HEK293 (cell line): ENCODE results near the gene RPL27.

ENCODE experiments used
- BCL11B ChIP-seq: fragments of 450-650 bp; formaldehyde crosslinking; IDR thresholded peaks from 2 replicates; pipeline ENCODE4 v1.5.1; 2016; ENCODE audit warnings: low read depth, missing biosample characterization, missing genetic modification characterization
- GLIS2 ChIP-seq: fragments of 450-650 bp; formaldehyde crosslinking; IDR thresholded peaks from 2 replicates; pipeline ENCODE4 v1.5.1; 2016; ENCODE audit warnings: missing biosample characterization, missing genetic modification characterization
- HOXC10 ChIP-seq: sonication (generic); formaldehyde crosslinking; IDR thresholded peaks from 2 replicates; pipeline ENCODE4 v1.8.1; 2023; ENCODE audit warnings: mild to moderate bottlenecking, missing genetic modification reagents
- KLF16 ChIP-seq: fragments of 450-650 bp; formaldehyde crosslinking; IDR thresholded peaks from 2 replicates; pipeline ENCODE4 v1.5.1; 2017; ENCODE audit warnings: missing biosample characterization, missing genetic modification characterization
- KLF9 ChIP-seq: fragments of 450-650 bp; formaldehyde crosslinking; IDR thresholded peaks from 2 replicates; pipeline ENCODE4 v1.5.1; 2016; ENCODE audit warnings: missing biosample characterization, missing genetic modification characterization, low read depth
- PRDM1 ChIP-seq: fragments of 450-650 bp; formaldehyde crosslinking; IDR thresholded peaks from 2 replicates; pipeline ENCODE4; 2016; ENCODE audit warnings: missing biosample characterization, missing genetic modification characterization
- RBAK ChIP-seq: fragments of 450-650 bp; formaldehyde crosslinking; IDR thresholded peaks from 2 replicates; pipeline ENCODE4 v1.5.1; 2016; ENCODE audit warnings: missing biosample characterization, missing genetic modification characterization
- REPIN1 ChIP-seq: fragments of 450-650 bp; formaldehyde crosslinking; IDR thresholded peaks from 2 replicates; pipeline ENCODE4 v1.5.1; 2017; ENCODE audit warnings: missing biosample characterization, missing genetic modification characterization, low read depth
- ZBTB7A ChIP-seq: fragments of 450-650 bp; formaldehyde crosslinking; IDR thresholded peaks from 2 replicates; pipeline ENCODE4 v1.5.1; 2016; ENCODE audit warnings: low read depth, missing biosample characterization, missing genetic modification characterization
- ZFP37 ChIP-seq: fragments of 450-650 bp; formaldehyde crosslinking; IDR thresholded peaks from 2 replicates; pipeline ENCODE4 v1.5.1; 2016; ENCODE audit warnings: missing biosample characterization, missing genetic modification characterization
- ZIC2 ChIP-seq: fragments of 450-650 bp; formaldehyde crosslinking; IDR thresholded peaks from 2 replicates; pipeline ENCODE4 v1.5.1; 2016; ENCODE audit warnings: missing biosample characterization, missing genetic modification characterization
- ZNF121 ChIP-seq: fragments of 450-650 bp; formaldehyde crosslinking; IDR thresholded peaks from 2 replicates; pipeline ENCODE4 v1.5.1; 2016; ENCODE audit warnings: missing biosample characterization, missing genetic modification characterization
- ZNF138 ChIP-seq: fragments of 450-650 bp; formaldehyde crosslinking; IDR thresholded peaks from 2 replicates; pipeline ENCODE4 v1.5.1; 2016; ENCODE audit warnings: missing biosample characterization, missing genetic modification characterization, borderline replicate concordance
- ZNF2 ChIP-seq: fragments of 450-650 bp; formaldehyde crosslinking; IDR thresholded peaks from 2 replicates; pipeline ENCODE4 v1.5.1; 2016; ENCODE audit warnings: missing biosample characterization, missing genetic modification characterization
- ZNF223 ChIP-seq: fragments of 450-650 bp; formaldehyde crosslinking; IDR thresholded peaks from 2 replicates; pipeline ENCODE4 v1.5.1; 2016; ENCODE audit warnings: missing biosample characterization, missing genetic modification characterization
- ZNF26 ChIP-seq: fragments of 450-650 bp; formaldehyde crosslinking; IDR thresholded peaks from 2 replicates; pipeline ENCODE4 v1.5.1; 2016; ENCODE audit warnings: missing biosample characterization, missing genetic modification characterization
- ZNF292 ChIP-seq: fragments of 450-650 bp; formaldehyde crosslinking; IDR thresholded peaks from 2 replicates; pipeline ENCODE4 v1.5.1; 2016; ENCODE audit warnings: low read depth, missing biosample characterization, missing genetic modification characterization, borderline replicate concordance
- ZNF324 ChIP-seq: fragments of 450-650 bp; formaldehyde crosslinking; IDR thresholded peaks from 2 replicates; pipeline ENCODE4 v1.5.1; 2016; ENCODE audit warnings: missing biosample characterization, missing genetic modification characterization
- ZNF548 ChIP-seq: fragments of 450-650 bp; formaldehyde crosslinking; IDR thresholded peaks from 2 replicates; pipeline ENCODE4 v1.5.1; 2016; ENCODE audit warnings: missing biosample characterization, missing genetic modification characterization
- ZNF626 ChIP-seq: fragments of 450-650 bp; sonication (Bioruptor Pico); formaldehyde crosslinking; IDR thresholded peaks from 2 replicates; pipeline ENCODE4 v1.5.1; 2018; ENCODE audit warnings: missing biosample characterization, missing genetic modification characterization, inconsistent platforms
- ZNF654 ChIP-seq: fragments of 450-650 bp; formaldehyde crosslinking; IDR thresholded peaks from 2 replicates; pipeline ENCODE4 v1.5.1; 2016; ENCODE audit warnings: low read depth, missing biosample characterization, missing genetic modification characterization
- ZNF791 ChIP-seq: fragments of 450-650 bp; formaldehyde crosslinking; IDR thresholded peaks from 2 replicates; pipeline ENCODE4 v1.5.1; 2016; ENCODE audit warnings: missing biosample characterization, missing genetic modification characterization
- TF ChIP-seq, protein P1 (sequence below): fragments of 450-650 bp; formaldehyde crosslinking; IDR thresholded peaks from 2 replicates; pipeline ENCODE4 v1.5.1; 2016; ENCODE audit warnings: missing biosample characterization, missing genetic modification characterization, borderline replicate concordance
- TF ChIP-seq, protein P2 (sequence below): fragments of 450-650 bp; formaldehyde crosslinking; IDR thresholded peaks from 2 replicates; pipeline ENCODE4 v1.5.1; 2016; ENCODE audit warnings: missing biosample characterization, missing genetic modification characterization, borderline replicate concordance
- TF ChIP-seq, protein P3 (sequence below): fragments of 450-650 bp; formaldehyde crosslinking; conservative IDR thresholded peaks from 2 replicates; pipeline ENCODE4 v1.5.1; 2016; ENCODE audit warnings: low read depth, missing biosample characterization, missing genetic modification characterization

RPL27 gene

DNA sequence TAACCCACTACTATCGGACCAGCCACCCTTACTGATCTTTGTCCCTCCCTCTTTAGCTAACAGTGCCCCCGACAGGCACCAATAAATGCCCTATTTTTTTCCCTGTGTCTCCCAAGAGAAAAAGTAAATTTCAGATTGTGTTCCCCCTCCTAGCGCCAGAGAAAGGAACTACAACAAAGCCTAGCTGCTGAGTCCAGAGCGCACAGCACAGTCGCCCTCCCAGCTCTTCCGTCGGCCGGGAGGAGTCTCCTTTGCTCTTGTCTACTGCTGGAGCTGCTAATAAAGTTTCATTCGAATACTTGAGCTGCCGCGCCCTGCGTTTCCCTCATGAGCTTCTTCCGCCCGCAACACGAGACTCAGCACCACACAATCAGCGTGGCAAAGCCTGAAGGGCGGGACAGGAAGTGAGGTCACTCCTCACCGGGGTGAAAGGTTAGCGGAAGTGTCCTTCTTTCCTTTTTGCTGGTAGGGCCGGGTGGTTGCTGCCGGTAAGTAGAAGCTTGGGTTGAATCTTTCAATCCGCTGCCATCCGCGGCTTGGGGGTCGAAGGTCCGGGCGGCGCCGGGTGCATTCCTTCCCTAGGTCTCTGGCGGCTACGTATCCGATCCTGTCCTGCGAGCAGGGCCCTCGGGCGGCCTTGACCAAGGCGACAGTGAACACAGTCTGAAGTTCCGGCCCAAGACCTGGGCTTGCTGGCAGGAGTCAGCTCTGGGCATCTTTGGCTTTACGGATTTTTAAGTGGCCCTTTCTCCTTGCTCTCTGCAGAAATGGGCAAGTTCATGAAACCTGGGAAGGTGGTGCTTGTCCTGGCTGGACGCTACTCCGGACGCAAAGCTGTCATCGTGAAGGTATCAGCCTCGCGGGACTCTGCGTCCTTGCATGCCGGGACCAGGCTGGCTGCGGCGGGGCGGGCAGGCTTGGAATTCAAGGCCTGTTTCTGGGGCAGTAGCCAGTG is at the start of gene RPL27 (continued):
- no peak for TF ChIP-seq ZBTB7A (tag by site-specific recombination)
- TF ChIP-seq ZNF223: peak; percentile 74; the same call in 1 of the 2 replicates
- TF ChIP-seq BCL11B: 0 out of 2 replicates have a peak, but pooled peaks have one; percentile 37
- TF ChIP-seq GLIS2: no peak
- TF ChIP-seq ZNF121 (tag by site-specific recombination): peak; percentile 67; the same call in 1 of the 2 replicates
- peak; percentile 100 for TF ChIP-seq ZNF324
- TF ChIP-seq, protein P1, sequence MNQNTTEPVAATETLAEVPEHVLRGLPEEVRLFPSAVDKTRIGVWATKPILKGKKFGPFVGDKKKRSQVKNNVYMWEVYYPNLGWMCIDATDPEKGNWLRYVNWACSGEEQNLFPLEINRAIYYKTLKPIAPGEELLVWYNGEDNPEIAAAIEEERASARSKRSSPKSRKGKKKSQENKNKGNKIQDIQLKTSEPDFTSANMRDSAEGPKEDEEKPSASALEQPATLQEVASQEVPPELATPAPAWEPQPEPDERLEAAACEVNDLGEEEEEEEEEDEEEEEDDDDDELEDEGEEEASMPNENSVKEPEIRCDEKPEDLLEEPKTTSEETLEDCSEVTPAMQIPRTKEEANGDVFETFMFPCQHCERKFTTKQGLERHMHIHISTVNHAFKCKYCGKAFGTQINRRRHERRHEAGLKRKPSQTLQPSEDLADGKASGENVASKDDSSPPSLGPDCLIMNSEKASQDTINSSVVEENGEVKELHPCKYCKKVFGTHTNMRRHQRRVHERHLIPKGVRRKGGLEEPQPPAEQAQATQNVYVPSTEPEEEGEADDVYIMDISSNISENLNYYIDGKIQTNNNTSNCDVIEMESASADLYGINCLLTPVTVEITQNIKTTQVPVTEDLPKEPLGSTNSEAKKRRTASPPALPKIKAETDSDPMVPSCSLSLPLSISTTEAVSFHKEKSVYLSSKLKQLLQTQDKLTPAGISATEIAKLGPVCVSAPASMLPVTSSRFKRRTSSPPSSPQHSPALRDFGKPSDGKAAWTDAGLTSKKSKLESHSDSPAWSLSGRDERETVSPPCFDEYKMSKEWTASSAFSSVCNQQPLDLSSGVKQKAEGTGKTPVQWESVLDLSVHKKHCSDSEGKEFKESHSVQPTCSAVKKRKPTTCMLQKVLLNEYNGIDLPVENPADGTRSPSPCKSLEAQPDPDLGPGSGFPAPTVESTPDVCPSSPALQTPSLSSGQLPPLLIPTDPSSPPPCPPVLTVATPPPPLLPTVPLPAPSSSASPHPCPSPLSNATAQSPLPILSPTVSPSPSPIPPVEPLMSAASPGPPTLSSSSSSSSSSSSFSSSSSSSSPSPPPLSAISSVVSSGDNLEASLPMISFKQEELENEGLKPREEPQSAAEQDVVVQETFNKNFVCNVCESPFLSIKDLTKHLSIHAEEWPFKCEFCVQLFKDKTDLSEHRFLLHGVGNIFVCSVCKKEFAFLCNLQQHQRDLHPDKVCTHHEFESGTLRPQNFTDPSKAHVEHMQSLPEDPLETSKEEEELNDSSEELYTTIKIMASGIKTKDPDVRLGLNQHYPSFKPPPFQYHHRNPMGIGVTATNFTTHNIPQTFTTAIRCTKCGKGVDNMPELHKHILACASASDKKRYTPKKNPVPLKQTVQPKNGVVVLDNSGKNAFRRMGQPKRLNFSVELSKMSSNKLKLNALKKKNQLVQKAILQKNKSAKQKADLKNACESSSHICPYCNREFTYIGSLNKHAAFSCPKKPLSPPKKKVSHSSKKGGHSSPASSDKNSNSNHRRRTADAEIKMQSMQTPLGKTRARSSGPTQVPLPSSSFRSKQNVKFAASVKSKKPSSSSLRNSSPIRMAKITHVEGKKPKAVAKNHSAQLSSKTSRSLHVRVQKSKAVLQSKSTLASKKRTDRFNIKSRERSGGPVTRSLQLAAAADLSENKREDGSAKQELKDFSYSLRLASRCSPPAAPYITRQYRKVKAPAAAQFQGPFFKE (tag by site-specific recombination): no peak
- TF ChIP-seq ZIC2 (tag by site-specific recombination): peak; percentile 62
- TF ChIP-seq PRDM1 (tag by site-specific recombination): peak; percentile 52; the same call in 1 of the 2 replicates
- TF ChIP-seq ZNF791 (tag by site-specific recombination): no peak
- TF ChIP-seq ZNF26 (tag by site-specific recombination): no peak
- TF ChIP-seq RBAK: no peak
- TF ChIP-seq KLF9 (tag by site-specific recombination): peak; percentile 89
- TF ChIP-seq ZNF292: no peak
- TF ChIP-seq ZNF654 (tag by site-specific recombination): peak; percentile 58
- peak; percentile 86; the same call in 1 of the 2 replicates for TF ChIP-seq HOXC10 (CRISPR knock-in tag)
- no peak for TF ChIP-seq ZNF138 (tag by site-specific recombination)
- TF ChIP-seq, protein P2, sequence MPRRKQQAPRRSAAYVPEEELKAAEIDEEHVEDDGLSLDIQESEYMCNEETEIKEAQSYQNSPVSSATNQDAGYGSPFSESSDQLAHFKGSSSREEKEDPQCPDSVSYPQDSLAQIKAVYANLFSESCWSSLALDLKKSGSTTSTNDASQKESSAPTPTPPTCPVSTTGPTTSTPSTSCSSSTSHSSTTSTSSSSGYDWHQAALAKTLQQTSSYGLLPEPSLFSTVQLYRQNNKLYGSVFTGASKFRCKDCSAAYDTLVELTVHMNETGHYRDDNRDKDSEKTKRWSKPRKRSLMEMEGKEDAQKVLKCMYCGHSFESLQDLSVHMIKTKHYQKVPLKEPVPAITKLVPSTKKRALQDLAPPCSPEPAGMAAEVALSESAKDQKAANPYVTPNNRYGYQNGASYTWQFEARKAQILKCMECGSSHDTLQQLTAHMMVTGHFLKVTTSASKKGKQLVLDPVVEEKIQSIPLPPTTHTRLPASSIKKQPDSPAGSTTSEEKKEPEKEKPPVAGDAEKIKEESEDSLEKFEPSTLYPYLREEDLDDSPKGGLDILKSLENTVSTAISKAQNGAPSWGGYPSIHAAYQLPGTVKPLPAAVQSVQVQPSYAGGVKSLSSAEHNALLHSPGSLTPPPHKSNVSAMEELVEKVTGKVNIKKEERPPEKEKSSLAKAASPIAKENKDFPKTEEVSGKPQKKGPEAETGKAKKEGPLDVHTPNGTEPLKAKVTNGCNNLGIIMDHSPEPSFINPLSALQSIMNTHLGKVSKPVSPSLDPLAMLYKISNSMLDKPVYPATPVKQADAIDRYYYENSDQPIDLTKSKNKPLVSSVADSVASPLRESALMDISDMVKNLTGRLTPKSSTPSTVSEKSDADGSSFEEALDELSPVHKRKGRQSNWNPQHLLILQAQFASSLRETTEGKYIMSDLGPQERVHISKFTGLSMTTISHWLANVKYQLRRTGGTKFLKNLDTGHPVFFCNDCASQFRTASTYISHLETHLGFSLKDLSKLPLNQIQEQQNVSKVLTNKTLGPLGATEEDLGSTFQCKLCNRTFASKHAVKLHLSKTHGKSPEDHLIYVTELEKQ (tag by site-specific recombination): peak; percentile 87
- peak; percentile 97 for TF ChIP-seq ZNF2 (tag by site-specific recombination)
- peak; percentile 99 for TF ChIP-seq KLF16 (tag by site-specific recombination)
- no peak for TF ChIP-seq ZNF626 (tag by site-specific recombination)
- TF ChIP-seq, protein P3, sequence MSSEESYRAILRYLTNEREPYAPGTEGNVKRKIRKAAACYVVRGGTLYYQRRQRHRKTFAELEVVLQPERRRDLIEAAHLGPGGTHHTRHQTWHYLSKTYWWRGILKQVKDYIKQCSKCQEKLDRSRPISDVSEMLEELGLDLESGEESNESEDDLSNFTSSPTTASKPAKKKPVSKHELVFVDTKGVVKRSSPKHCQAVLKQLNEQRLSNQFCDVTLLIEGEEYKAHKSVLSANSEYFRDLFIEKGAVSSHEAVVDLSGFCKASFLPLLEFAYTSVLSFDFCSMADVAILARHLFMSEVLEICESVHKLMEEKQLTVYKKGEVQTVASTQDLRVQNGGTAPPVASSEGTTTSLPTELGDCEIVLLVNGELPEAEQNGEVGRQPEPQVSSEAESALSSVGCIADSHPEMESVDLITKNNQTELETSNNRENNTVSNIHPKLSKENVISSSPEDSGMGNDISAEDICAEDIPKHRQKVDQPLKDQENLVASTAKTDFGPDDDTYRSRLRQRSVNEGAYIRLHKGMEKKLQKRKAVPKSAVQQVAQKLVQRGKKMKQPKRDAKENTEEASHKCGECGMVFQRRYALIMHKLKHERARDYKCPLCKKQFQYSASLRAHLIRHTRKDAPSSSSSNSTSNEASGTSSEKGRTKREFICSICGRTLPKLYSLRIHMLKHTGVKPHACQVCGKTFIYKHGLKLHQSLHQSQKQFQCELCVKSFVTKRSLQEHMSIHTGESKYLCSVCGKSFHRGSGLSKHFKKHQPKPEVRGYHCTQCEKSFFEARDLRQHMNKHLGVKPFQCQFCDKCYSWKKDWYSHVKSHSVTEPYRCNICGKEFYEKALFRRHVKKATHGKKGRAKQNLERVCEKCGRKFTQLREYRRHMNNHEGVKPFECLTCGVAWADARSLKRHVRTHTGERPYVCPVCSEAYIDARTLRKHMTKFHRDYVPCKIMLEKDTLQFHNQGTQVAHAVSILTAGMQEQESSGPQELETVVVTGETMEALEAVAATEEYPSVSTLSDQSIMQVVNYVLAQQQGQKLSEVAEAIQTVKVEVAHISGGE (tag by site-specific recombination): peak; percentile 97
- peak; percentile 94 for TF ChIP-seq ZFP37
- TF ChIP-seq ZNF548 (tag by site-specific recombination): no peak
- TF ChIP-seq REPIN1 (tag by site-specific recombination): peak; percentile 93; the same call in 1 of the 2 replicates
